SK-N-SH (cell line): ENCODE measurements around the gene C2CD4D. TPM values are rescaled to one million over a fixed set of nuclear protein-coding genes. Genes with fewer than 3 reads are reported as not detected.

Source experiments
- CTCF ChIA-PET: fragments of 300-600, 350-600 bp; formaldehyde crosslinking; extraction: SDS; loops from one replicate; lab custom pipeline; 2021; lab: Yijun Ruan, JAX
- POLR2A ChIA-PET: fragments of 350-600 bp; sonication (Branson Sonifier 250); formaldehyde crosslinking; extraction: SDS; loops from one replicate; lab custom pipeline; 2020; ENCODE audit warnings: antibody characterized with exemption, inconsistent platforms; lab: Yijun Ruan, JAX
- DNase-seq: peaks from one replicate; pipeline ENCODE4 v3.0.0; 2012
- H2AFZ ChIP-seq: fragments of 200-600 bp; sonication (generic); 2 replicates; pipeline ENCODE4 v1.8.1; 2016; ENCODE audit warnings: antibody characterized with exemption, mild to moderate bottlenecking, low read depth
- H3F3A ChIP-seq: fragments of 200-600 bp; sonication (generic); replicated peaks from 2 replicates; pipeline ENCODE3; 2016; ENCODE audit warnings: antibody characterized with exemption, mild to moderate bottlenecking; ENCODE audit not compliant: insufficient read depth
- H3K27ac ChIP-seq, 2 experiments: fragments of 200-500 bp in 1 of 2; fragments of 200-600 bp in 1 of 2; sonication (Bioruptor generic) in 1 of 2; sonication (generic), shearing (Covaris generic) in 1 of 2; 2 replicates each; pipeline versions ENCODE4 v1.5.1 to v1.6.1; 2014 to 2016; ENCODE audit warnings: low read depth in 2 of 2, inconsistent platforms in 1 of 2, low read length in 1 of 2, mild to moderate bottlenecking in 1 of 2, mixed read lengths in 1 of 2
- H3K27me3 ChIP-seq: fragments of 200-600 bp; sonication (generic), shearing (Covaris generic); 2 replicates; pipeline ENCODE4 v1.6.1; 2016; ENCODE audit warnings: mixed run types; ENCODE audit not compliant: insufficient read depth
- H3K36me3 ChIP-seq, 2 experiments: fragments of 200-500 bp in 1 of 2; fragments of 200-600 bp in 1 of 2; sonication (Bioruptor generic) in 1 of 2; sonication (generic) in 1 of 2; replicated peaks in 1 of 2; 2 replicates each; pipeline versions ENCODE3 to v1.5.1; 2014 to 2016; ENCODE audit warnings: low read length in 1 of 2, mild to moderate bottlenecking in 1 of 2; ENCODE audit not compliant: insufficient read depth in 2 of 2, control insufficient read depth in 1 of 2
- H3K4me1 ChIP-seq, 2 experiments: fragments of 200-500 bp in 1 of 2; fragments of 200-600 bp in 1 of 2; sonication (Bioruptor generic) in 1 of 2; sonication (generic), shearing (Covaris generic) in 1 of 2; 2 replicates each; pipeline versions ENCODE4 v1.5.1 to v1.6.1; 2014 to 2016; ENCODE audit warnings: low read depth in 1 of 2, low read length in 1 of 2, mixed run types in 1 of 2; ENCODE audit not compliant: insufficient read depth in 2 of 2, control insufficient read depth in 1 of 2
- H3K4me2 ChIP-seq: fragments of 200-600 bp; sonication (generic), shearing (Covaris generic); 2 replicates; pipeline ENCODE4 v1.6.1; 2017; ENCODE audit warnings: mixed run types
- H3K4me3 ChIP-seq, 2 experiments: fragments of 200-500 bp in 1 of 2; fragments of 200-600 bp in 1 of 2; sonication (Bioruptor generic) in 1 of 2; sonication (generic), shearing (Covaris generic) in 1 of 2; 2 replicates each; pipeline versions ENCODE4 v1.5.1 to v1.8.1; 2014 to 2016; ENCODE audit warnings: low read depth in 2 of 2, inconsistent platforms in 1 of 2, low read length in 1 of 2, mild to moderate bottlenecking in 1 of 2, mixed read lengths in 1 of 2, moderate library complexity in 1 of 2
- H3K79me2 ChIP-seq: fragments of 200-600 bp; sonication (generic); 2 replicates; pipeline ENCODE4 v1.8.1; 2017; ENCODE audit warnings: mild to moderate bottlenecking; ENCODE audit not compliant: insufficient read depth
- H3K9ac ChIP-seq: fragments of 200-600 bp; sonication (generic); 2 replicates; pipeline ENCODE4 v1.6.1; 2017; ENCODE audit warnings: mixed run types
- H3K9me2 ChIP-seq: fragments of 200-600 bp; sonication (generic); 2 replicates; pipeline ENCODE4 v1.6.1; 2017; ENCODE audit warnings: mixed run types
- H3K9me3 ChIP-seq: fragments of 200-600 bp; sonication (generic); 2 replicates; pipeline ENCODE4 v1.6.1; 2017; ENCODE audit warnings: mixed run types, mild to moderate bottlenecking, moderate library complexity
- H4K20me1 ChIP-seq: fragments of 200-600 bp; sonication (generic); 2 replicates; pipeline ENCODE4 v1.6.1; 2017; ENCODE audit warnings: mild to moderate bottlenecking, mixed run types; ENCODE audit not compliant: insufficient read depth
- CHD2 ChIP-seq: fragments of 150-350 bp; IDR thresholded peaks from 2 replicates; pipeline ENCODE4 v1.6.1; 2018; ENCODE audit warnings: low read length; ENCODE audit not compliant: partially characterized antibody
- ELF1 ChIP-seq: IDR thresholded peaks from 2 replicates; pipeline ENCODE4 v1.4.0; 2012
- EP300 ChIP-seq, 2 experiments: IDR thresholded peaks; 2 replicates each; pipeline versions ENCODE4 v1.4.0 to v1.6.1; 2012; ENCODE audit warnings: borderline replicate concordance in 1 of 2, low read depth in 1 of 2, low read length in 1 of 2
- FOXJ3 ChIP-seq: sonication (generic); formaldehyde crosslinking; IDR thresholded peaks from 2 replicates; pipeline ENCODE4 v1.5.1; 2020; ENCODE audit warnings: mild to moderate bottlenecking, missing genetic modification reagents
- FOXM1 ChIP-seq: IDR thresholded peaks from 2 replicates; pipeline ENCODE4 v1.4.0; 2012; ENCODE audit warnings: low read depth, mild to moderate bottlenecking
- MEF2A ChIP-seq: IDR thresholded peaks from 2 replicates; pipeline ENCODE4 v1.4.0; 2012; ENCODE audit warnings: low read depth, borderline replicate concordance
- MXI1 ChIP-seq: IDR thresholded peaks from 2 replicates; pipeline ENCODE4 v1.6.1; 2012; ENCODE audit warnings: mild to moderate bottlenecking, low read depth, low read length, improper control_type of control experiment
- NFIC ChIP-seq: IDR thresholded peaks from 2 replicates; pipeline ENCODE4 v1.4.0; 2012; ENCODE audit warnings: borderline replicate concordance
- NRF1 ChIP-seq: IDR thresholded peaks from 2 replicates; pipeline ENCODE4 v1.6.1; 2012; ENCODE audit warnings: low read depth, mild to moderate bottlenecking, low read length
- RCOR1 ChIP-seq: fragments of 150-350 bp; IDR thresholded peaks from 2 replicates; pipeline ENCODE4 v1.6.1; 2017; ENCODE audit warnings: antibody characterized with exemption, low read length
- REST ChIP-seq: IDR thresholded peaks from 2 replicates; pipeline ENCODE4 v1.6.1; 2012; ENCODE audit warnings: mild to moderate bottlenecking, low read depth, low read length, moderate library complexity
- RFX5 ChIP-seq: IDR thresholded peaks from 2 replicates; pipeline ENCODE4 v1.6.1; 2012; ENCODE audit warnings: mild to moderate bottlenecking, improper control_type of control experiment, low read length
- RXRA ChIP-seq: IDR thresholded peaks from 2 replicates; pipeline ENCODE4 v1.4.0; 2012; ENCODE audit warnings: low read depth, mild to moderate bottlenecking, borderline replicate concordance
- SMC3 ChIP-seq: IDR thresholded peaks from 2 replicates; pipeline ENCODE4 v1.6.1; 2012; ENCODE audit warnings: low read depth, low read length, improper control_type of control experiment
- TCF12 ChIP-seq: IDR thresholded peaks from 2 replicates; pipeline ENCODE4 v1.4.0; 2012
- TEAD4 ChIP-seq: IDR thresholded peaks from 2 replicates; pipeline ENCODE4 v1.4.0; 2012; ENCODE audit warnings: mild to moderate bottlenecking, borderline replicate concordance; ENCODE audit not compliant: insufficient read depth
- WGBS: methylation state at CpG from one replicate; pipeline ENCODE4 v1.1.6; 2017; ENCODE audit warnings: low lambda C conversion rate; 5-methylcytosine and 5-hydroxymethylcytosine counted together
- polyA plus RNA-seq, 3 experiments: library from polyadenylated mRNA; depleted of rRNA; stranded (reverse); fragments of >200 nt; gene quantifications; 2 replicates each; pipeline ENCODE4 v1.2.3, GENCODE V29; 2012
- TF ChIP-seq, protein P1 (sequence below): fragments of 150-350 bp; IDR thresholded peaks from 2 replicates; pipeline ENCODE4 v1.6.1; 2016; ENCODE audit warnings: mild to moderate bottlenecking, low read depth, low read length
- TF ChIP-seq, protein P2 (sequence below): IDR thresholded peaks from 2 replicates; pipeline ENCODE4 v1.4.0; 2012; ENCODE audit warnings: low read depth
- TF ChIP-seq, protein P3 (sequence below): IDR thresholded peaks from 2 replicates; pipeline ENCODE4 v1.4.0; 2012; ENCODE audit warnings: low read depth, borderline replicate concordance

Gene C2CD4D
- polyA plus RNA-seq, 1 of the 3 experiments (the other 2 are of a cell fraction) = not detected

DNA sequence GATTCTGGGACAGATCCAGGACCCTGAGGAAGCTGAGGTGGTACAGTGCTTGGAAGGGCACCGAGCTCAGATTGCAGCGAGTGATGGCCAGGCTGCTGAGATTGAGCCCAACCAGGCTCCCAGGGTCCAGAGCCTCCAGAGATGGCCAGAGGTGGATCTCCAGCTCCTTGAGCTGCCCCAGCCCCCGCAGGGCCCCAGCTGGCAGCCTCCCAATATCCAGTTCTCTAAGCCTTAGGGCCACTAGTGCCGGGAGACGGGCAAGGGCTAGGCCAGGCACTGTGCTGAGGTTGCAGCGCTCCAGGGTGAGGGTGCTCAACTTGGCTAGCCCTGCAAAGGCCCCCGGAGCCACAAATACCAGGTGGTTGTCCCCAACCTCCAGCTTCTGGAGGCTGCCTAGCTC, 37.8 kb downstream of the C2CD4D start:
- H3K27me3 ChIP-seq = peaks cover 53% of the 10 kb centered on the region
- H3K4me1 ChIP-seq = peaks cover 0 to 53% of the 10 kb centered on the region in 2 experiments; a peak in 2 of 4 replicates
- 100% methylated on average over 2 of the region's 7 CpGs for WGBS
- H3K9me2 ChIP-seq = no peaks in the 10 kb centered on the region
- no peaks in the 10 kb centered on the region for H3F3A ChIP-seq
- H3K4me3 ChIP-seq = no peak overlapping the region
- H3K36me3 ChIP-seq = no peaks in the 10 kb centered on the region
- no peak overlapping the region; a peak in 1 of 4 replicates for H3K27ac ChIP-seq
- DNase-seq = no peak
- no peaks in the 10 kb centered on the region for H3K9me3 ChIP-seq
- TF ChIP-seq TEAD4 (no peak), NRF1 (no peak), FOXJ3 (CRISPR knock-in tag) (no peak), REST (no peak), RFX5 (no peak), SMC3 (no peak), MEF2A (no peak), RCOR1 (no peak), NFIC (no peak), EP300 (IDR thresholded peaks at IDR 0.05; ENCODE audit: borderline replicate concordance in 1 of 2, low read depth in 1 of 2, low read length in 1 of 2) (no peak), TCF12 (no peak), CHD2 (no peak), FOXM1 (no peak), MXI1 (no peak), RXRA (no peak), ELF1 (no peak)
- TF ChIP-seq, protein P1, sequence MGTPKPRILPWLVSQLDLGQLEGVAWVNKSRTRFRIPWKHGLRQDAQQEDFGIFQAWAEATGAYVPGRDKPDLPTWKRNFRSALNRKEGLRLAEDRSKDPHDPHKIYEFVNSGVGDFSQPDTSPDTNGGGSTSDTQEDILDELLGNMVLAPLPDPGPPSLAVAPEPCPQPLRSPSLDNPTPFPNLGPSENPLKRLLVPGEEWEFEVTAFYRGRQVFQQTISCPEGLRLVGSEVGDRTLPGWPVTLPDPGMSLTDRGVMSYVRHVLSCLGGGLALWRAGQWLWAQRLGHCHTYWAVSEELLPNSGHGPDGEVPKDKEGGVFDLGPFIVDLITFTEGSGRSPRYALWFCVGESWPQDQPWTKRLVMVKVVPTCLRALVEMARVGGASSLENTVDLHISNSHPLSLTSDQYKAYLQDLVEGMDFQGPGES = no peak
- TF ChIP-seq, protein P2, sequence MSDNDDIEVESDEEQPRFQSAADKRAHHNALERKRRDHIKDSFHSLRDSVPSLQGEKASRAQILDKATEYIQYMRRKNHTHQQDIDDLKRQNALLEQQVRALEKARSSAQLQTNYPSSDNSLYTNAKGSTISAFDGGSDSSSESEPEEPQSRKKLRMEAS = no peak
- TF ChIP-seq, protein P3, sequence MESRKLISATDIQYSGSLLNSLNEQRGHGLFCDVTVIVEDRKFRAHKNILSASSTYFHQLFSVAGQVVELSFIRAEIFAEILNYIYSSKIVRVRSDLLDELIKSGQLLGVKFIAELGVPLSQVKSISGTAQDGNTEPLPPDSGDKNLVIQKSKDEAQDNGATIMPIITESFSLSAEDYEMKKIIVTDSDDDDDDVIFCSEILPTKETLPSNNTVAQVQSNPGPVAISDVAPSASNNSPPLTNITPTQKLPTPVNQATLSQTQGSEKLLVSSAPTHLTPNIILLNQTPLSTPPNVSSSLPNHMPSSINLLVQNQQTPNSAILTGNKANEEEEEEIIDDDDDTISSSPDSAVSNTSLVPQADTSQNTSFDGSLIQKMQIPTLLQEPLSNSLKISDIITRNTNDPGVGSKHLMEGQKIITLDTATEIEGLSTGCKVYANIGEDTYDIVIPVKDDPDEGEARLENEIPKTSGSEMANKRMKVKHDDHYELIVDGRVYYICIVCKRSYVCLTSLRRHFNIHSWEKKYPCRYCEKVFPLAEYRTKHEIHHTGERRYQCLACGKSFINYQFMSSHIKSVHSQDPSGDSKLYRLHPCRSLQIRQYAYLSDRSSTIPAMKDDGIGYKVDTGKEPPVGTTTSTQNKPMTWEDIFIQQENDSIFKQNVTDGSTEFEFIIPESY = no peak
- TF ChIP-seq, all 33 proteins: peak for 0
- H3K4me2 ChIP-seq = no peak overlapping the region
- H3K9ac ChIP-seq = no peak overlapping the region
- ChIA-PET POLR2A (interaction anchor here (1.8 kb wide), 1 partner anchor 18 kb away, joined by 7 read pairs; no protein-coding TSS in a partner anchor), CTCF (interaction anchor here (1.7 to 2.5 kb wide), 2 partner anchors 13 to 35 kb away, joined by 4 to 9 read pairs; no protein-coding TSS in a partner anchor)
- no peaks in the 10 kb centered on the region for H4K20me1 ChIP-seq
- H3K79me2 ChIP-seq = no peaks in the 10 kb centered on the region
- no peak overlapping the region for H2AFZ ChIP-seq
